Uterus (tissue), 4 donors: ENCODE data around the gene TLCD1. TPM values are rescaled to one million over a fixed set of nuclear protein-coding genes. Genes with fewer than 3 reads are reported as not detected.

Experiments
- DNase-seq, 2 donors: peaks; one replicate each; pipeline ENCODE4 v3.0.0-alpha.2; 2019 to 2020
- H3K27ac ChIP-seq, 2 donors: fragments of 200-600 bp; sonication (generic); 1 replicate in 1 of 2; 2 replicates in 1 of 2; pipeline ENCODE4 v1.5.1; 2016 to 2018
- H3K27me3 ChIP-seq, 2 donors: fragments of 200-600 bp; sonication (generic); one replicate each; pipeline ENCODE4 v1.5.1; 2018 to 2019; ENCODE audit warnings: control low read depth in 1 of 2
- H3K36me3 ChIP-seq, 2 donors: fragments of 200-600 bp; sonication (generic); one replicate each; pipeline ENCODE4 v1.5.1; 2019; ENCODE audit warnings: control low read depth in 1 of 2
- H3K4me1 ChIP-seq, 2 donors: fragments of 200-600 bp; sonication (generic); one replicate each; pipeline ENCODE4 v1.5.1; 2018 to 2019; ENCODE audit warnings: control low read depth in 1 of 2
- H3K4me3 ChIP-seq, 2 donors: fragments of 200-600 bp; sonication (generic); 1 replicate in 1 of 2; 2 replicates in 1 of 2; pipeline ENCODE4 v1.5.1; 2018 to 2019; ENCODE audit warnings: mild to moderate bottlenecking in 1 of 2
- H3K9me3 ChIP-seq, 2 donors: fragments of 200-600 bp; sonication (generic); one replicate each; pipeline ENCODE4 v1.5.1; 2019; ENCODE audit warnings: control low read depth in 1 of 2
- POLR2A ChIP-seq, 2 donors: fragments of 450-650 bp; IDR thresholded peaks; one replicate each; pipeline ENCODE4 v1.6.1; 2016; ENCODE audit warnings: antibody characterized with exemption in 2 of 2, mild to moderate bottlenecking in 1 of 2, moderate library complexity in 1 of 2
- intact Hi-C: fragments of 100-400 bp; cut with DNase I; formaldehyde crosslinking; loops from one replicate; pipeline ENCODE4 v1.15.1; 2023; ENCODE audit warnings: low total_unique reads
- total RNA-seq, 4 donors: library from RNA; depleted of rRNA in 3 of 4; stranded (reverse); fragments of >200 nt in 3 of 4; gene quantifications; one replicate each; pipeline versions ENCODE4 v1.1.0 to v1.2.4, GENCODE V29; 2014 to 2023
- TF ChIP-seq, protein P1 (sequence below), 4 experiments: fragments of 200-600 bp in 2 of 4; fragments of 450-650 bp in 2 of 4; sonication (generic) in 2 of 4; IDR thresholded peaks; one replicate each; pipeline ENCODE4 v1.5.1; 2016 to 2019; ENCODE audit warnings: antibody characterized with exemption in 4 of 4, mild to moderate bottlenecking in 2 of 4, moderate library complexity in 1 of 4
- donor health status: DM: yes; HTN: yes; CAD: no.

The TLCD1 gene
- total RNA-seq, 4 donors from 2014 or later, result 1.3 to 1.4 TPM; not detected in 2

DNA sequence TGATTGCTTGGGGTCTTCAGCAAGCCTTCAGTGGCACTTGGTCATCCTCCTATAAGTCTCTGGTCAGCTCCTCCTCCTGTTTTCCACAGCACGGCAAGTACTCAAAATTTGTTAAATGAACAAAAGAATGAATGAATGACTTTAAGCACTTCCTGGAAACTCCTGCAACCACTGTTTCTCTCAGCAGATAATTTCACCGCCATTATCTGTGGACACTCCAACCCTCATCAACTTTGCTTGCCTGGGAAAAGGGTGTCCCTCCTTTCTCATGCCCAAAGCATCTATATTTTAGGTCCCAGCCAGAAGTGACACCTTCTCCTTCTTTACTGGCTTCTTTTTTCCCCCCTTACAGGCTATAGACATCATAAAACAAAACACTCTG is 18.7 kb downstream of the TLCD1 start:
- no peak overlapping the region for H3K27ac ChIP-seq
- no peaks in the 10 kb centered on the region for H3K27me3 ChIP-seq
- no peak for TF ChIP-seq POLR2A (IDR thresholded peaks at IDR 0.05)
- TF ChIP-seq, protein P1, sequence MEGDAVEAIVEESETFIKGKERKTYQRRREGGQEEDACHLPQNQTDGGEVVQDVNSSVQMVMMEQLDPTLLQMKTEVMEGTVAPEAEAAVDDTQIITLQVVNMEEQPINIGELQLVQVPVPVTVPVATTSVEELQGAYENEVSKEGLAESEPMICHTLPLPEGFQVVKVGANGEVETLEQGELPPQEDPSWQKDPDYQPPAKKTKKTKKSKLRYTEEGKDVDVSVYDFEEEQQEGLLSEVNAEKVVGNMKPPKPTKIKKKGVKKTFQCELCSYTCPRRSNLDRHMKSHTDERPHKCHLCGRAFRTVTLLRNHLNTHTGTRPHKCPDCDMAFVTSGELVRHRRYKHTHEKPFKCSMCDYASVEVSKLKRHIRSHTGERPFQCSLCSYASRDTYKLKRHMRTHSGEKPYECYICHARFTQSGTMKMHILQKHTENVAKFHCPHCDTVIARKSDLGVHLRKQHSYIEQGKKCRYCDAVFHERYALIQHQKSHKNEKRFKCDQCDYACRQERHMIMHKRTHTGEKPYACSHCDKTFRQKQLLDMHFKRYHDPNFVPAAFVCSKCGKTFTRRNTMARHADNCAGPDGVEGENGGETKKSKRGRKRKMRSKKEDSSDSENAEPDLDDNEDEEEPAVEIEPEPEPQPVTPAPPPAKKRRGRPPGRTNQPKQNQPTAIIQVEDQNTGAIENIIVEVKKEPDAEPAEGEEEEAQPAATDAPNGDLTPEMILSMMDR (IDR thresholded peaks at IDR 0.05), result no peak
- H3K36me3 ChIP-seq, result no peaks in the 10 kb centered on the region
- no peak for DNase-seq
- no peaks in the 10 kb centered on the region for H3K4me1 ChIP-seq
- H3K4me3 ChIP-seq, result no peak overlapping the region
- H3K9me3 ChIP-seq, result no peaks in the 10 kb centered on the region
- intact Hi-C loops, result no loop called here

DNA sequence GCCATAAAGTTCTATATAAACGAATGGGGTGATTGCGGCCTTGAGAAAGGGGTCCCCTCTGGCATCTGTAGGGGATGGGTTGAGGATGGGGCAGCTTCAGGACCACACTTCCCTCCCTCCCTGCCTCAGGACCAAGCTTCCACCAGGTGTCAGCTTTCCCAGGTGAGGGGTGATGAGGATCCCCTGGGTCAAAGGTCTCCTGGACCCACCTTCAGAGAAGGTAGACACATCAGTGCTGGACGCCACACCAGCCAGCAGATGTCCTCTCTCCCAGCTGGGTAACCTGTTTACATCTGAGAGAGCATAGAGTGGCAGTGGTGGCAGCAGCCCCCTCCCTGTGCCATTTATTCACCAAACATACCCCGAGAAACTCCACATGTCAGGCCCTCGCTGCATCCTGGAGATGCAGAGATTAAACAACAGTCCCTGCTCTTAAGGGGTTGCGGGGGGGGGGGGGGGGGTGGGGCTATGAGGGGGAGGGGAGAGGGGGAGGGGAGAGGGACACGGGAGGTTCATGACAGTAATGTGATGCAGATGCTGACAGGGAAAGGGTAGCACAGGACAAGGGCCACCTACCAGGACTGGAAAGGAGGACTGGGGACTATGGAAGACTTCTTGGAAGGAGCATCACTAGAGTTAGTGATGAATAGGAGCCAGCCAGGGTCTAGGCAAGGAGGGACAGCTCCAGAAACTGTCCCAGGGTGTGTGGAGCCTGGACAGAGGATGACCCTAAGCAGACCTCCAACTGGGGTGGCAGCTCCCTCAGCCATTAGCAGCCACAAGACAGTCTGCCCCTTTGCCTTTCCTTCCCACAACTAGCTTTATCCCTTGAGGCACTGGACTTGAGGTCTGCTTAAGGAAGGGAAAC is 19.3 kb downstream of the TLCD1 start:
- Histone ChIP-seq H3K4me1 (no peaks in the 10 kb centered on the region), H3K4me3 (no peak overlapping the region), H3K36me3 (no peaks in the 10 kb centered on the region), H3K27ac (no peak overlapping the region), H3K27me3 (no peaks in the 10 kb centered on the region), H3K9me3 (no peaks in the 10 kb centered on the region)
- no peak for DNase-seq
- TF ChIP-seq, protein P1 (IDR thresholded peaks at IDR 0.05), result no peak
- TF ChIP-seq POLR2A (IDR thresholded peaks at IDR 0.05), result no peak
- intact Hi-C loops, result no loop called here

DNA sequence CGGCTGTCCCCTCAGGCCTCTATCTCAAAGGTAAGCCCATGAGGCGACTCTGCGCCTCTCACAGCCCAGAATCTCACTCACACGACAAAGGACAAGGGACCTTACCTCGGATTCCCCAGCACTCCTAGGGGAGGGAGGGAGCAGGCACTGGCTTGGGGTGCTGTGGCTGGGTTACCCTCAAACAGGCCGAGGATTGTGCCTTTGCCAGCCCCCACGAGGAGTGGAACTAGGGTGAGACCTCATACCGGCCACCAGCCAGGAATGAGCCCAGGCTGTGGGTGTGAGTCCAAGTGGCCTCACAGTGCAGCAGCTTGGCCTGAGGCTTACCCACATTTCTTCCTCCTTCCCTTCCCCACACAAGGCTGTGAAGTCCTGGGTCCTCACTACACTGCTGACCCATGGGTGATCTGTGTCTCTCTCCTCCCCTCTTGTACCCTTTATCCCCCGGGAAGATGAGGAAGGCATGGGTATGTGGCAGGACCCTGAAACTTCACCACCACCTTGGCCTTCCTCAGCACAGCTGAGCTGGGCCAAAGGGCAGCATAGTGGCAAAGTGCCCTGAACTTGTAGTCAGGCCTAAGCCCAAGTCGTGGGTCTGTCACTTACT is 20.2 kb downstream of the TLCD1 start:
- intact Hi-C loops, result no loop called here
- Histone ChIP-seq H3K36me3 (no peaks in the 10 kb centered on the region), H3K27ac (no peak overlapping the region), H3K27me3 (no peaks in the 10 kb centered on the region), H3K4me3 (no peak overlapping the region), H3K9me3 (no peaks in the 10 kb centered on the region), H3K4me1 (no peaks in the 10 kb centered on the region)
- no peak for DNase-seq
- no peak for TF ChIP-seq POLR2A (IDR thresholded peaks at IDR 0.05)
- TF ChIP-seq, protein P1 (IDR thresholded peaks at IDR 0.05), result no peak

DNA sequence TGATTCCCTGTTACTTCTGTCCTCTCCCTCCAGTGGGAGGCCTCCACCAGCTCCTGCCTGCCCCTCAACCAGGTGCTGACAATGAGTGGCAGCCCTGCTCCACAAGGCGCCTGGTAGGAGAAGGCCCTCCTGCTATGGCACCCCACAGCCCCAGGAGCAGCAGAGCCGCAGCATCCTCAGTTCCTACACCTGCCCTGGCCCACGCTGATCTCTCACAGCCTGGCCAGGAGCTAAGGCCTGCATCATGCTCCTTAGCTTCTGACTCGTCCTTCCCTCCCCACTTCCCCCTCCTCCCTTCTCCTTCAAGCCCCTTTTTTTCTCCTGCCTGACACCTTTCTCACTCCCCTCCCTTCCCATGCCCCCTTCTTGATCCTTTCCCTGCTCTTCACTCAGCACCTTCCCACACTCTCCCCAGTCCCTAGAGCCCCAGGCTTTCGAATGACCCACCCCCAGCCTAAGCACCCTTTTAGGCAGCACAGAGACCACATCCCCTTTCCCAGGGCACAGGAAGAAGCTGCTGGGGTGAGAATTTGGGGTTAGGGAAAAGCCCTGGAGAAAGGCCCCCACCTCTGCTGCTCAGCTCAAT is 20.9 kb downstream of the TLCD1 start:
- intact Hi-C loops, result no loop called here

More for the DNA sequence above, 20.9 kb downstream of the TLCD1 start:
- Histone ChIP-seq H3K9me3 (no peaks in the 10 kb centered on the region), H3K27me3 (no peaks in the 10 kb centered on the region), H3K27ac (no peak overlapping the region), H3K4me1 (no peaks in the 10 kb centered on the region), H3K36me3 (no peaks in the 10 kb centered on the region), H3K4me3 (no peak overlapping the region)
- no peak for DNase-seq
- TF ChIP-seq, protein P1 (IDR thresholded peaks at IDR 0.05), result no peak
- no peak for TF ChIP-seq POLR2A (IDR thresholded peaks at IDR 0.05)
